ENCODE results near the gene KCND2.

DNA sequence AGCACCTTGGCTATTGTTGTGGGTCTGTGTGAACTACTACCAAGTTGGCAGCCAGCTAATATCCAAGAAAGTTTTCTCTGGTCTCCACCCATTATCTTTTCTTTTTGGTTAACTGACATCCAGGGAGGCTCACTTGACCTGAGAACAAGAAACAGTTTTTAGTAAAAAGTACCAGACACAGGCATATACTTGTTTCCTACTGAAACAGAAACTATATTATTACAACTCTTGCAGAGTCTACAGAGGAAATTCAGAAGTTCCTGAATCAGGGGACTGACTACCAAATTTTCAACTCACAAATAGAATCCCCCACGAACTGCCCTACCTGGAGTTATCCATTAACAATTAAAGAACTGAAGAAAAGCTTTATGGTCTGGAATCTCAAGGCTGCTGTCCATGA is 168.9 kb downstream of the KCND2 start:
- TF ChIP-seq, protein P1, sequence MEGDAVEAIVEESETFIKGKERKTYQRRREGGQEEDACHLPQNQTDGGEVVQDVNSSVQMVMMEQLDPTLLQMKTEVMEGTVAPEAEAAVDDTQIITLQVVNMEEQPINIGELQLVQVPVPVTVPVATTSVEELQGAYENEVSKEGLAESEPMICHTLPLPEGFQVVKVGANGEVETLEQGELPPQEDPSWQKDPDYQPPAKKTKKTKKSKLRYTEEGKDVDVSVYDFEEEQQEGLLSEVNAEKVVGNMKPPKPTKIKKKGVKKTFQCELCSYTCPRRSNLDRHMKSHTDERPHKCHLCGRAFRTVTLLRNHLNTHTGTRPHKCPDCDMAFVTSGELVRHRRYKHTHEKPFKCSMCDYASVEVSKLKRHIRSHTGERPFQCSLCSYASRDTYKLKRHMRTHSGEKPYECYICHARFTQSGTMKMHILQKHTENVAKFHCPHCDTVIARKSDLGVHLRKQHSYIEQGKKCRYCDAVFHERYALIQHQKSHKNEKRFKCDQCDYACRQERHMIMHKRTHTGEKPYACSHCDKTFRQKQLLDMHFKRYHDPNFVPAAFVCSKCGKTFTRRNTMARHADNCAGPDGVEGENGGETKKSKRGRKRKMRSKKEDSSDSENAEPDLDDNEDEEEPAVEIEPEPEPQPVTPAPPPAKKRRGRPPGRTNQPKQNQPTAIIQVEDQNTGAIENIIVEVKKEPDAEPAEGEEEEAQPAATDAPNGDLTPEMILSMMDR (conservative IDR thresholded peaks at IDR 0.05), result no peak
- no peak for TF ChIP-seq EZH2 (IDR thresholded peaks at IDR 0.05; ENCODE audit: low read depth)
